ENCODE measurements around the gene POC1A.

- TF ChIP-seq, protein P1, sequence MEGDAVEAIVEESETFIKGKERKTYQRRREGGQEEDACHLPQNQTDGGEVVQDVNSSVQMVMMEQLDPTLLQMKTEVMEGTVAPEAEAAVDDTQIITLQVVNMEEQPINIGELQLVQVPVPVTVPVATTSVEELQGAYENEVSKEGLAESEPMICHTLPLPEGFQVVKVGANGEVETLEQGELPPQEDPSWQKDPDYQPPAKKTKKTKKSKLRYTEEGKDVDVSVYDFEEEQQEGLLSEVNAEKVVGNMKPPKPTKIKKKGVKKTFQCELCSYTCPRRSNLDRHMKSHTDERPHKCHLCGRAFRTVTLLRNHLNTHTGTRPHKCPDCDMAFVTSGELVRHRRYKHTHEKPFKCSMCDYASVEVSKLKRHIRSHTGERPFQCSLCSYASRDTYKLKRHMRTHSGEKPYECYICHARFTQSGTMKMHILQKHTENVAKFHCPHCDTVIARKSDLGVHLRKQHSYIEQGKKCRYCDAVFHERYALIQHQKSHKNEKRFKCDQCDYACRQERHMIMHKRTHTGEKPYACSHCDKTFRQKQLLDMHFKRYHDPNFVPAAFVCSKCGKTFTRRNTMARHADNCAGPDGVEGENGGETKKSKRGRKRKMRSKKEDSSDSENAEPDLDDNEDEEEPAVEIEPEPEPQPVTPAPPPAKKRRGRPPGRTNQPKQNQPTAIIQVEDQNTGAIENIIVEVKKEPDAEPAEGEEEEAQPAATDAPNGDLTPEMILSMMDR (IDR thresholded peaks at IDR 0.05): no peak
- TF ChIP-seq POLR2A (IDR thresholded peaks at IDR 0.05): no peak
Observed at GRCh38 chr3:52143616-52144015, 10.6 kb downstream of the POC1A start.

All from testis (tissue), 2 donors.